Measurements from ENCODE around the gene BMPR2. TPM values are rescaled to one million over a fixed set of nuclear protein-coding genes. Genes with fewer than 3 reads are reported as not detected.

The BMPR2 gene
- total RNA-seq, 1 experiment from 2014 or later: 28.1 TPM

GRCh38 chr2:202588647-202589581 is 212.8 kb downstream of the BMPR2 start:
- BruUV-seq (replicated peaks): no TSS peak
- H3K27me3 ChIP-seq (replicated peaks; ENCODE audit: control insufficient read depth, insufficient read depth, low read length): no peaks in the 10 kb centered on the region
- no peak overlapping the region for H3K4me3 ChIP-seq (ENCODE audit: low read depth, low read length)
- intact Hi-C loops (cut with micrococcal nuclease; ENCODE audit: unreplicated experiment): loop anchor here (1.0 to 10.0 kb wide), 4 partner anchors 45 to 1320 kb away; partner anchors contain the start of gene FAM117B
- H3K27ac Mint-ChIP-seq (ENCODE audit: unreplicated experiment): no peak overlapping the region
- no peaks in the 10 kb centered on the region for H3K36me3 Mint-ChIP-seq (ENCODE audit: insufficient read depth, unreplicated experiment)
- H3K36me3 ChIP-seq (ENCODE audit: control insufficient read depth, insufficient read depth, low read length): no peaks in the 10 kb centered on the region
- TF ChIP-seq, protein P1, sequence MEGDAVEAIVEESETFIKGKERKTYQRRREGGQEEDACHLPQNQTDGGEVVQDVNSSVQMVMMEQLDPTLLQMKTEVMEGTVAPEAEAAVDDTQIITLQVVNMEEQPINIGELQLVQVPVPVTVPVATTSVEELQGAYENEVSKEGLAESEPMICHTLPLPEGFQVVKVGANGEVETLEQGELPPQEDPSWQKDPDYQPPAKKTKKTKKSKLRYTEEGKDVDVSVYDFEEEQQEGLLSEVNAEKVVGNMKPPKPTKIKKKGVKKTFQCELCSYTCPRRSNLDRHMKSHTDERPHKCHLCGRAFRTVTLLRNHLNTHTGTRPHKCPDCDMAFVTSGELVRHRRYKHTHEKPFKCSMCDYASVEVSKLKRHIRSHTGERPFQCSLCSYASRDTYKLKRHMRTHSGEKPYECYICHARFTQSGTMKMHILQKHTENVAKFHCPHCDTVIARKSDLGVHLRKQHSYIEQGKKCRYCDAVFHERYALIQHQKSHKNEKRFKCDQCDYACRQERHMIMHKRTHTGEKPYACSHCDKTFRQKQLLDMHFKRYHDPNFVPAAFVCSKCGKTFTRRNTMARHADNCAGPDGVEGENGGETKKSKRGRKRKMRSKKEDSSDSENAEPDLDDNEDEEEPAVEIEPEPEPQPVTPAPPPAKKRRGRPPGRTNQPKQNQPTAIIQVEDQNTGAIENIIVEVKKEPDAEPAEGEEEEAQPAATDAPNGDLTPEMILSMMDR (IDR thresholded peaks at IDR 0.05; ENCODE audit: insufficient read depth in 1 of 2, low read depth in 1 of 2, low read length in 1 of 2, severe bottlenecking in 1 of 2, unreplicated experiment in 1 of 2): peak; percentile 85 to 86
- no peaks in the 10 kb centered on the region for H3K9me3 Mint-ChIP-seq (ENCODE audit: unreplicated experiment)
- peaks cover 9% of the 10 kb centered on the region for H3K4me1 Mint-ChIP-seq (ENCODE audit: low read depth, unreplicated experiment)
- H3K9me3 ChIP-seq: no peaks in the 10 kb centered on the region; the same call in 1 of the 2 replicates
- peak overlapping the region; percentile 40 for H3K4me3 Mint-ChIP-seq (ENCODE audit: unreplicated experiment)
- DNase-seq: peak; percentile 81 to 86
- H3K4me1 ChIP-seq: peaks cover 11% of the 10 kb centered on the region
- H3K27me3 Mint-ChIP-seq (ENCODE audit: insufficient read depth, unreplicated experiment): no peaks in the 10 kb centered on the region
- CTCF ChIA-PET: interaction anchor here (0.5 to 1.9 kb wide), 6 partner anchors 13 to 481 kb away, joined by 3 to 21 read pairs (median 4); partner anchors contain the start of gene FAM117B
- POLR2A ChIA-PET: interaction anchor here (0.6 to 1.2 kb wide), 3 partner anchors 39 to 1321 kb away, joined by 3 to 5 read pairs (median 3); no protein-coding TSS in a partner anchor

DNA sequence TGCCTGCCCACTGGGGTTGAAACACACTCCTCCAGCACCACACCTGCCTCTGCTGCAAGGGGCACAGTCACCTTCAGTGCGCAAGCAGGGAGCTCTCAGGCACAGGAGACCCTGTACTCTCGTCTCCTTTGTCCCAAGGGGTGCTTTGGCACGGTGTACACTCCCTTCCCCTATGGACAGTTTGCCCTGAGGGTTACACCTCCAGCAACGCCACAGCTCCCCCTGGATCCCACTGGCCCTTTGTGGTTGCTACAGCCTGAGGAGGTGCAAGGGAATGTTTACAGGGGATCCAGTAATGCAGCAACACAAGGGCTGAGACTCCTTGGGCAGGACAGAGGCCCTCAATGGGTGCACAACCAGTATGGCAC is 213.4 kb downstream of the BMPR2 start:
- Histone ChIP-seq H3K36me3 (ENCODE audit: control insufficient read depth, insufficient read depth, low read length) (no peaks in the 10 kb centered on the region), H3K4me1 (peaks cover 11% of the 10 kb centered on the region), H3K27me3 (replicated peaks; ENCODE audit: control insufficient read depth, insufficient read depth, low read length) (no peaks in the 10 kb centered on the region), H3K9me3 (no peaks in the 10 kb centered on the region), H3K4me3 (ENCODE audit: low read depth, low read length) (no peak overlapping the region)
- no TSS peak for BruUV-seq (replicated peaks)
- H3K4me3 Mint-ChIP-seq (ENCODE audit: unreplicated experiment): no peak overlapping the region
- no peaks in the 10 kb centered on the region for H3K36me3 Mint-ChIP-seq (ENCODE audit: insufficient read depth, unreplicated experiment)
- intact Hi-C loops (cut with micrococcal nuclease; ENCODE audit: unreplicated experiment): loop anchor here (10.0 kb wide), 1 partner anchor 1225 kb away; no protein-coding TSS in a partner anchor
- DNase-seq: peak in 1 of 2 experiments; percentile 4
- no peaks in the 10 kb centered on the region for H3K27me3 Mint-ChIP-seq (ENCODE audit: insufficient read depth, unreplicated experiment)
- H3K27ac Mint-ChIP-seq (ENCODE audit: unreplicated experiment): no peak overlapping the region
- POLR2A ChIA-PET: no interaction called here
- TF ChIP-seq, protein P1 (IDR thresholded peaks at IDR 0.05; ENCODE audit: insufficient read depth in 1 of 2, low read depth in 1 of 2, low read length in 1 of 2, severe bottlenecking in 1 of 2, unreplicated experiment in 1 of 2): no peak
- H3K9me3 Mint-ChIP-seq (ENCODE audit: unreplicated experiment): no peaks in the 10 kb centered on the region
- peaks cover 9% of the 10 kb centered on the region for H3K4me1 Mint-ChIP-seq (ENCODE audit: low read depth, unreplicated experiment)
- CTCF ChIA-PET: interaction anchor here (0.6 to 1.9 kb wide), 4 partner anchors 15 to 281 kb away, joined by 3 to 21 read pairs (median 7); partner anchors contain the start of gene FAM117B

DNA sequence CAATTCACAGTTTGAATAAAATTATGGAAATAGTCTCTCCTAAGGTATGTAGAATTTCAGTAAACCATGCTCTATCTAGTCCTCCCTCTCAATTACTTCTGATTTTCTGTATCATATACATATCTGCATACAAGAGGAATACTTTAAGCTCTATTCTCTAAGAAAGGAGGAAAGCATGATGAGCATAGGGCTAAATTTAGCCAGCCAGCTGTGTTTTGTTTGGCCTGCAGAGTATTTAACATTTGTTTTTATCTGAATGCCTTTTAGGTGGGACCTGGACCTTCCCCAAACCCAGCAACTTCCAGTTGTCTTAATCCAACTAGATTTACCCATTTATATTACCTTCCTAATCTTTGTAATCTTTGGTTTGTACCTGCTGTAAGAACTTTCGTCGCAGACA is 216.4 kb downstream of the BMPR2 start:
- no peaks in the 10 kb centered on the region for H3K9me3 Mint-ChIP-seq (ENCODE audit: unreplicated experiment)
- H3K9me3 ChIP-seq: no peaks in the 10 kb centered on the region
- H3K27ac Mint-ChIP-seq (ENCODE audit: unreplicated experiment): no peak overlapping the region
- no peak for DNase-seq
- intact Hi-C loops (cut with micrococcal nuclease; ENCODE audit: unreplicated experiment): no loop called here
- no peak overlapping the region for H3K4me3 ChIP-seq (ENCODE audit: low read depth, low read length)
- H3K36me3 Mint-ChIP-seq (ENCODE audit: insufficient read depth, unreplicated experiment): no peaks in the 10 kb centered on the region
- no peaks in the 10 kb centered on the region for H3K27me3 Mint-ChIP-seq (ENCODE audit: insufficient read depth, unreplicated experiment)
- no TSS peak for BruUV-seq (replicated peaks)
- H3K27me3 ChIP-seq (replicated peaks; ENCODE audit: control insufficient read depth, insufficient read depth, low read length): no peaks in the 10 kb centered on the region
- ChIA-PET CTCF (no interaction called here), POLR2A (no interaction called here)
- no peaks in the 10 kb centered on the region for H3K36me3 ChIP-seq (ENCODE audit: control insufficient read depth, insufficient read depth, low read length)
- no peak overlapping the region for H3K4me3 Mint-ChIP-seq (ENCODE audit: unreplicated experiment)
- H3K4me1 ChIP-seq: peaks cover 11% of the 10 kb centered on the region
- H3K4me1 Mint-ChIP-seq (ENCODE audit: low read depth, unreplicated experiment): peaks cover 9% of the 10 kb centered on the region
- TF ChIP-seq, protein P1 (IDR thresholded peaks at IDR 0.05; ENCODE audit: insufficient read depth in 1 of 2, low read depth in 1 of 2, low read length in 1 of 2, severe bottlenecking in 1 of 2, unreplicated experiment in 1 of 2): no peak
